ENCODE measurements around the gene ANKMY1. TPM values are rescaled to one million over a fixed set of nuclear protein-coding genes. Genes with fewer than 3 reads are reported as not detected.
A peak's percentile ranks its signal among the peaks of the same experiment; 100 is the strongest.

The ANKMY1 gene
- total and polyA plus RNA-seq, 2 experiments from 2014 or later, result 2.3 to 8.9 TPM

GRCh38 chr2:240567872-240568677, 10.3 kb upstream of the ANKMY1 start, which contains the start of gene RNPEPL1:
Gene RNPEPL1 (plus strand): TSS chr2:240568484. CDS start chr2:240568587, 103 bp downstream.
- Histone ChIP-seq H3K79me2 (replicated peaks; ENCODE audit: insufficient read depth) (no peaks in the 10 kb centered on the region), H3K9me2 (ENCODE audit: insufficient read depth) (peaks cover 1% of the 10 kb centered on the region; the same call in 1 of the 2 replicates), H3K27ac (ENCODE audit: low read depth) (no peak within 1 kb of the TSS), H3K4me3 (peak within 1 kb of the TSS; percentile 68), H3K4me1 (ENCODE audit: insufficient read depth) (peaks cover 7% of the 10 kb centered on the region; the same call in 1 of the 2 replicates), H3K36me3 (ENCODE audit: insufficient read depth) (no peaks in the 10 kb centered on the region), H3K27me3 (ENCODE audit: insufficient read depth) (peaks cover 32% of the 10 kb centered on the region), H3K4me2 (peak within 1 kb of the TSS; percentile 86), H4K20me1 (replicated peaks; ENCODE audit: insufficient read depth) (no peaks in the 10 kb centered on the region; the same call in 1 of the 2 replicates), H3F3A (replicated peaks; ENCODE audit: low read depth) (peaks cover 7% of the 10 kb centered on the region; the same call in 1 of the 2 replicates), H2AFZ (peak within 1 kb of the TSS; percentile 89; the same call in 1 of the 2 replicates)
- Mint-ChIP-seq H3K27me3 (ENCODE audit: insufficient read depth, low read depth, poor library complexity) (peaks cover 36% of the 10 kb centered on the region), H3K4me1 (peaks cover 24% of the 10 kb centered on the region), H3K27ac (no peak within 1 kb of the TSS), H3K9me3 (no peaks in the 10 kb centered on the region), H3K36me3 (ENCODE audit: low read depth) (0 out of 3 replicates have a peak, but pooled peaks cover 3% of the 10 kb centered on the region), H3K4me3 (peak within 1 kb of the TSS; percentile 70)
- peak; percentile 19 for ATAC-seq
- TF ChIP-seq POLR2AphosphoS5 (IDR thresholded peaks at IDR 0.05; ENCODE audit: low read depth) (no peak), STAT1 (IDR thresholded peaks at IDR 0.05; ENCODE audit: unreplicated experiment) (no peak), EZH2phosphoT487 (IDR thresholded peaks at IDR 0.05; ENCODE audit: unreplicated experiment) (no peak), ZNF331 (CRISPR knock-in tag; IDR thresholded peaks at IDR 0.05; ENCODE audit: low read depth) (no peak), NANOG (IDR thresholded peaks at IDR 0.05; ENCODE audit: borderline replicate concordance) (no peak), CREB1 (CRISPR knock-in tag; IDR thresholded peaks at IDR 0.05; ENCODE audit: low read depth) (no peak), ZNF114 (CRISPR knock-in tag; IDR thresholded peaks at IDR 0.05) (no peak)
- TF ChIP-seq, protein P1, sequence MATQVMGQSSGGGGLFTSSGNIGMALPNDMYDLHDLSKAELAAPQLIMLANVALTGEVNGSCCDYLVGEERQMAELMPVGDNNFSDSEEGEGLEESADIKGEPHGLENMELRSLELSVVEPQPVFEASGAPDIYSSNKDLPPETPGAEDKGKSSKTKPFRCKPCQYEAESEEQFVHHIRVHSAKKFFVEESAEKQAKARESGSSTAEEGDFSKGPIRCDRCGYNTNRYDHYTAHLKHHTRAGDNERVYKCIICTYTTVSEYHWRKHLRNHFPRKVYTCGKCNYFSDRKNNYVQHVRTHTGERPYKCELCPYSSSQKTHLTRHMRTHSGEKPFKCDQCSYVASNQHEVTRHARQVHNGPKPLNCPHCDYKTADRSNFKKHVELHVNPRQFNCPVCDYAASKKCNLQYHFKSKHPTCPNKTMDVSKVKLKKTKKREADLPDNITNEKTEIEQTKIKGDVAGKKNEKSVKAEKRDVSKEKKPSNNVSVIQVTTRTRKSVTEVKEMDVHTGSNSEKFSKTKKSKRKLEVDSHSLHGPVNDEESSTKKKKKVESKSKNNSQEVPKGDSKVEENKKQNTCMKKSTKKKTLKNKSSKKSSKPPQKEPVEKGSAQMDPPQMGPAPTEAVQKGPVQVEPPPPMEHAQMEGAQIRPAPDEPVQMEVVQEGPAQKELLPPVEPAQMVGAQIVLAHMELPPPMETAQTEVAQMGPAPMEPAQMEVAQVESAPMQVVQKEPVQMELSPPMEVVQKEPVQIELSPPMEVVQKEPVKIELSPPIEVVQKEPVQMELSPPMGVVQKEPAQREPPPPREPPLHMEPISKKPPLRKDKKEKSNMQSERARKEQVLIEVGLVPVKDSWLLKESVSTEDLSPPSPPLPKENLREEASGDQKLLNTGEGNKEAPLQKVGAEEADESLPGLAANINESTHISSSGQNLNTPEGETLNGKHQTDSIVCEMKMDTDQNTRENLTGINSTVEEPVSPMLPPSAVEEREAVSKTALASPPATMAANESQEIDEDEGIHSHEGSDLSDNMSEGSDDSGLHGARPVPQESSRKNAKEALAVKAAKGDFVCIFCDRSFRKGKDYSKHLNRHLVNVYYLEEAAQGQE (IDR thresholded peaks at IDR 0.05; ENCODE audit: unreplicated experiment), result no peak
- TF ChIP-seq, protein P2, sequence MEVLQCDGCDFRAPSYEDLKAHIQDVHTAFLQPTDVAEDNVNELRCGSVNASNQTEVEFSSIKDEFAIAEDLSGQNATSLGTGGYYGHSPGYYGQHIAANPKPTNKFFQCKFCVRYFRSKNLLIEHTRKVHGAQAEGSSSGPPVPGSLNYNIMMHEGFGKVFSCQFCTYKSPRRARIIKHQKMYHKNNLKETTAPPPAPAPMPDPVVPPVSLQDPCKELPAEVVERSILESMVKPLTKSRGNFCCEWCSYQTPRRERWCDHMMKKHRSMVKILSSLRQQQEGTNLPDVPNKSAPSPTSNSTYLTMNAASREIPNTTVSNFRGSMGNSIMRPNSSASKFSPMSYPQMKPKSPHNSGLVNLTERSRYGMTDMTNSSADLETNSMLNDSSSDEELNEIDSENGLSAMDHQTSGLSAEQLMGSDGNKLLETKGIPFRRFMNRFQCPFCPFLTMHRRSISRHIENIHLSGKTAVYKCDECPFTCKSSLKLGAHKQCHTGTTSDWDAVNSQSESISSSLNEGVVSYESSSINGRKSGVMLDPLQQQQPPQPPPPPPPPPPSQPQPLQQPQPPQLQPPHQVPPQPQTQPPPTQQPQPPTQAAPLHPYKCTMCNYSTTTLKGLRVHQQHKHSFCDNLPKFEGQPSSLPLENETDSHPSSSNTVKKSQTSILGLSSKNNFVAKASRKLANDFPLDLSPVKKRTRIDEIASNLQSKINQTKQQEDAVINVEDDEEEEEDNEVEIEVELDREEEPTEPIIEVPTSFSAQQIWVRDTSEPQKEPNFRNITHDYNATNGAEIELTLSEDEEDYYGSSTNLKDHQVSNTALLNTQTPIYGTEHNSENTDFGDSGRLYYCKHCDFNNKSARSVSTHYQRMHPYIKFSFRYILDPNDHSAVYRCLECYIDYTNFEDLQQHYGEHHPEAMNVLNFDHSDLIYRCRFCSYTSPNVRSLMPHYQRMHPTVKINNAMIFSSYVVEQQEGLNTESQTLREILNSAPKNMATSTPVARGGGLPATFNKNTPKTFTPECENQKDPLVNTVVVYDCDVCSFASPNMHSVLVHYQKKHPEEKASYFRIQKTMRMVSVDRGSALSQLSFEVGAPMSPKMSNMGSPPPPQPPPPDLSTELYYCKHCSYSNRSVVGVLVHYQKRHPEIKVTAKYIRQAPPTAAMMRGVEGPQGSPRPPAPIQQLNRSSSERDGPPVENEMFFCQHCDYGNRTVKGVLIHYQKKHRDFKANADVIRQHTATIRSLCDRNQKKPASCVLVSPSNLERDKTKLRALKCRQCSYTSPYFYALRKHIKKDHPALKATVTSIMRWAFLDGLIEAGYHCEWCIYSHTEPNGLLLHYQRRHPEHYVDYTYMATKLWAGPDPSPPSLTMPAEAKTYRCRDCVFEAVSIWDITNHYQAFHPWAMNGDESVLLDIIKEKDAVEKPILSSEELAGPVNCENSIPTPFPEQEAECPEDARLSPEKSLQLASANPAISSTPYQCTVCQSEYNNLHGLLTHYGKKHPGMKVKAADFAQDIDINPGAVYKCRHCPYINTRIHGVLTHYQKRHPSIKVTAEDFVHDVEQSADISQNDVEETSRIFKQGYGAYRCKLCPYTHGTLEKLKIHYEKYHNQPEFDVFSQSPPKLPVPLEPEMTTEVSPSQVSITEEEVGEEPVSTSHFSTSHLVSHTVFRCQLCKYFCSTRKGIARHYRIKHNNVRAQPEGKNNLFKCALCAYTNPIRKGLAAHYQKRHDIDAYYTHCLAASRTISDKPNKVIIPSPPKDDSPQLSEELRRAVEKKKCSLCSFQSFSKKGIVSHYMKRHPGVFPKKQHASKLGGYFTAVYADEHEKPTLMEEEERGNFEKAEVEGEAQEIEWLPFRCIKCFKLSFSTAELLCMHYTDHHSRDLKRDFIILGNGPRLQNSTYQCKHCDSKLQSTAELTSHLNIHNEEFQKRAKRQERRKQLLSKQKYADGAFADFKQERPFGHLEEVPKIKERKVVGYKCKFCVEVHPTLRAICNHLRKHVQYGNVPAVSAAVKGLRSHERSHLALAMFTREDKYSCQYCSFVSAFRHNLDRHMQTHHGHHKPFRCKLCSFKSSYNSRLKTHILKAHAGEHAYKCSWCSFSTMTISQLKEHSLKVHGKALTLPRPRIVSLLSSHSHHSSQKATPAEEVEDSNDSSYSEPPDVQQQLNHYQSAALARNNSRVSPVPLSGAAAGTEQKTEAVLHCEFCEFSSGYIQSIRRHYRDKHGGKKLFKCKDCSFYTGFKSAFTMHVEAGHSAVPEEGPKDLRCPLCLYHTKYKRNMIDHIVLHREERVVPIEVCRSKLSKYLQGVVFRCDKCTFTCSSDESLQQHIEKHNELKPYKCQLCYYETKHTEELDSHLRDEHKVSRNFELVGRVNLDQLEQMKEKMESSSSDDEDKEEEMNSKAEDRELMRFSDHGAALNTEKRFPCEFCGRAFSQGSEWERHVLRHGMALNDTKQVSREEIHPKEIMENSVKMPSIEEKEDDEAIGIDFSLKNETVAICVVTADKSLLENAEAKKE (CRISPR knock-in tag; IDR thresholded peaks at IDR 0.05), result no peak
- TF ChIP-seq, protein P3, sequence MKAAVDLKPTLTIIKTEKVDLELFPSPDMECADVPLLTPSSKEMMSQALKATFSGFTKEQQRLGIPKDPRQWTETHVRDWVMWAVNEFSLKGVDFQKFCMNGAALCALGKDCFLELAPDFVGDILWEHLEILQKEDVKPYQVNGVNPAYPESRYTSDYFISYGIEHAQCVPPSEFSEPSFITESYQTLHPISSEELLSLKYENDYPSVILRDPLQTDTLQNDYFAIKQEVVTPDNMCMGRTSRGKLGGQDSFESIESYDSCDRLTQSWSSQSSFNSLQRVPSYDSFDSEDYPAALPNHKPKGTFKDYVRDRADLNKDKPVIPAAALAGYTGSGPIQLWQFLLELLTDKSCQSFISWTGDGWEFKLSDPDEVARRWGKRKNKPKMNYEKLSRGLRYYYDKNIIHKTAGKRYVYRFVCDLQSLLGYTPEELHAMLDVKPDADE (IDR thresholded peaks at IDR 0.05), result no peak
- DNase-seq (ENCODE audit: low spot score), result peak; percentile 60
